HCT116 (cell line): ENCODE data around the gene RCBTB2. TPM values are rescaled to one million over a fixed set of nuclear protein-coding genes. Genes with fewer than 3 reads are reported as not detected.

Source experiments
- ATAC-seq: fragments of 200-7000 bp; cut with Tn5 transposase; 2 replicates; pipeline ENCODE4 v1.9.1; 2020; ENCODE audit warnings: mild to moderate bottlenecking, moderate library complexity
- BruUV-seq: library from RNA; stranded (reverse); fragments of 400-500 nt; replicated peaks from 2 replicates; lab custom pipeline; 2021; lab: Mats Ljungman, UMichigan
- CTCF ChIA-PET: fragments of 300-600 bp; sonication (Branson Sonifier 250); formaldehyde crosslinking; loops from one replicate; lab custom pipeline; 2021; ENCODE audit warnings: antibody characterized with exemption; lab: Charles Lee
- POLR2A ChIA-PET: fragments of 300-600, 350-600 bp; sonication (Branson Sonifier 250); formaldehyde crosslinking; loops from one replicate; lab custom pipeline; 2021; ENCODE audit warnings: antibody characterized with exemption; lab: Charles Lee
- RAD21 ChIA-PET, 2 experiments: fragments of 300-600 bp; sonication (Branson Sonifier 250); formaldehyde crosslinking; loops; one replicate each; lab custom pipeline; 2023; ENCODE audit warnings: low total read pairs in 2 of 2; ENCODE audit not compliant: uncharacterized antibody in 2 of 2, unreplicated experiment in 2 of 2, low non-redundant PET in 1 of 2; lab: Charles Lee
- DNase-seq: peaks from one replicate; pipeline ENCODE4 v3.0.0-alpha.2; 2010; ENCODE audit warnings: low read depth, low spot score
- H2AFZ ChIP-seq: fragments of 200-600 bp; shearing (Covaris generic), sonication (generic); 2 replicates; pipeline ENCODE4 v1.6.1; 2017; ENCODE audit warnings: low read depth, mixed run types, mixed read lengths, antibody characterized with exemption, low read length; ENCODE audit not compliant: poor library complexity, severe bottlenecking
- H3K27ac ChIP-seq: 2 replicates; pipeline ENCODE4 v1.5.1; 2012; ENCODE audit warnings: low read depth, low read length
- H3K27me3 ChIP-seq: fragments of 200-600 bp; sonication (generic); 2 replicates; pipeline ENCODE4 v1.6.1; 2016; ENCODE audit warnings: mixed run types, low read length, mixed read lengths; ENCODE audit not compliant: insufficient read depth
- H3K36me3 ChIP-seq, 2 experiments: fragments of 200-500 bp in 1 of 2; fragments of 200-600 bp in 1 of 2; sonication (Bioruptor generic) in 1 of 2; sonication (generic) in 1 of 2; 2 replicates each; pipeline versions ENCODE4 v1.5.1 to v1.6.1; 2014 to 2016; ENCODE audit warnings: low read length in 2 of 2, inconsistent platforms in 1 of 2, mixed read lengths in 1 of 2, mixed run types in 1 of 2; ENCODE audit not compliant: insufficient read depth in 2 of 2, control insufficient read depth in 1 of 2
- H3K4me1 ChIP-seq, 2 experiments: fragments of 200-600 bp in 1 of 2; sonication (generic) in 1 of 2; 2 replicates each; pipeline versions ENCODE4 v1.5.1 to v1.6.1; 2012 to 2017; ENCODE audit warnings: low read length in 2 of 2, inconsistent platforms in 1 of 2, mild to moderate bottlenecking in 1 of 2, mixed read lengths in 1 of 2, mixed run types in 1 of 2, moderate library complexity in 1 of 2; ENCODE audit not compliant: insufficient read depth in 2 of 2, control insufficient read depth in 1 of 2
- H3K4me2 ChIP-seq: fragments of 200-600 bp; sonication (generic); 2 replicates; pipeline ENCODE4 v1.6.1; 2017; ENCODE audit warnings: mixed run types, low read length, mixed read lengths
- H3K4me3 ChIP-seq, 2 experiments: fragments of 200-600 bp in 1 of 2; sonication (generic) in 1 of 2; replicated peaks in 1 of 2; 2 replicates each; pipeline ENCODE4 v1.5.1; 2011 to 2016; ENCODE audit warnings: low read length in 2 of 2, control low read depth in 1 of 2, low read depth in 1 of 2, mild to moderate bottlenecking in 1 of 2, mixed read lengths in 1 of 2, mixed run types in 1 of 2
- H3K79me2 ChIP-seq: fragments of 200-600 bp; sonication (generic); 2 replicates; pipeline ENCODE4 v1.6.1; 2017; ENCODE audit warnings: mild to moderate bottlenecking, mixed run types, low read length, moderate library complexity, mixed read lengths; ENCODE audit not compliant: insufficient read depth
- H3K9ac ChIP-seq: fragments of 200-600 bp; sonication (generic); 2 replicates; pipeline ENCODE4 v1.6.1; 2016; ENCODE audit warnings: low read length, mixed read lengths
- H3K9me2 ChIP-seq: fragments of 200-600 bp; sonication (generic), shearing (Covaris generic); 2 replicates; pipeline ENCODE4 v1.6.1; 2017; ENCODE audit warnings: mixed run types, mild to moderate bottlenecking, moderate library complexity; ENCODE audit not compliant: insufficient read depth
- H3K9me3 ChIP-seq, 2 experiments: fragments of 200-500 bp in 1 of 2; fragments of 200-600 bp in 1 of 2; sonication (Bioruptor generic) in 1 of 2; sonication (generic) in 1 of 2; 2 replicates each; pipeline ENCODE4 v1.6.1; 2014 to 2017; ENCODE audit warnings: low read length in 2 of 2, mixed read lengths in 2 of 2, inconsistent platforms in 1 of 2, low read depth in 1 of 2, mild to moderate bottlenecking in 1 of 2, mixed run types in 1 of 2, moderate library complexity in 1 of 2; ENCODE audit not compliant: control insufficient read depth in 1 of 2, insufficient read depth in 1 of 2
- H4K20me1 ChIP-seq: fragments of 200-600 bp; sonication (generic), shearing (Covaris generic); 2 replicates; pipeline ENCODE4 v1.6.1; 2017; ENCODE audit warnings: mixed run types, mild to moderate bottlenecking, moderate library complexity; ENCODE audit not compliant: insufficient read depth
- FOSL1 ChIP-seq: IDR thresholded peaks from 2 replicates; pipeline ENCODE4 v1.6.1; 2012; ENCODE audit warnings: low read depth
- JUND ChIP-seq: IDR thresholded peaks from 2 replicates; pipeline ENCODE4 v1.6.1; 2012
- POLR2A ChIP-seq: IDR thresholded peaks from 2 replicates; pipeline ENCODE4 v1.7.0; 2011; ENCODE audit warnings: borderline replicate concordance; ENCODE audit not compliant: insufficient read depth, insufficient read length; ENCODE audit errors: extremely low read depth
- POLR2AphosphoS5 ChIP-seq: IDR thresholded peaks from 2 replicates; pipeline ENCODE4 v1.6.1; 2011; ENCODE audit warnings: mild to moderate bottlenecking, low read depth, low read length, moderate library complexity
- SIN3A ChIP-seq: IDR thresholded peaks from 2 replicates; pipeline ENCODE4 v1.6.1; 2012; ENCODE audit warnings: low read depth
- SRF ChIP-seq: IDR thresholded peaks from 2 replicates; pipeline ENCODE4 v1.6.1; 2012; ENCODE audit warnings: low read depth
- TCF7L2 ChIP-seq: IDR thresholded peaks from 2 replicates; pipeline ENCODE4 v1.7.0; 2011; ENCODE audit warnings: borderline replicate concordance, inconsistent platforms; ENCODE audit not compliant: insufficient read depth, insufficient read length; ENCODE audit errors: extremely low read depth
- YY1 ChIP-seq: IDR thresholded peaks from 2 replicates; pipeline ENCODE4 v1.6.1; 2011; ENCODE audit warnings: low read length, low read depth, moderate library complexity, mild to moderate bottlenecking; ENCODE audit not compliant: insufficient replicate concordance; ENCODE audit errors: extremely low read depth
- ZFX ChIP-seq: fragments of 450-650 bp; IDR thresholded peaks from 2 replicates; pipeline ENCODE4 v1.6.1; 2017
- ZNF274 ChIP-seq: fragments of 200-500 bp; sonication (Bioruptor generic); IDR thresholded peaks from 2 replicates; pipeline ENCODE4 v1.6.1; 2014; ENCODE audit warnings: mild to moderate bottlenecking, low read depth, low read length, inconsistent platforms
- intact Hi-C: fragments of 100-400 bp; cut with micrococcal nuclease; formaldehyde crosslinking; loops from 2 replicates; pipeline ENCODE4 v1.10.0; 2022
- total RNA-seq: library from RNA; stranded (reverse); gene quantifications from one replicate; pipeline ENCODE4 v1.2.1, GENCODE V29; 2021; ENCODE audit not compliant: unreplicated experiment
- TF ChIP-seq, protein P1 (sequence below): IDR thresholded peaks from 2 replicates; pipeline ENCODE4 v1.6.1; 2011; ENCODE audit warnings: mild to moderate bottlenecking, low read length, moderate library complexity; ENCODE audit not compliant: insufficient replicate concordance; ENCODE audit errors: extremely low read depth
- TF ChIP-seq, protein P2 (sequence below): IDR thresholded peaks from 2 replicates; pipeline ENCODE4 v1.6.1; 2012; ENCODE audit warnings: low read depth
- TF ChIP-seq, protein P3 (sequence below): IDR thresholded peaks from 2 replicates; pipeline ENCODE4 v1.6.1; 2012

RCBTB2 gene
- total RNA-seq, 1 experiment from 2014 or later = 1.3 TPM

DNA sequence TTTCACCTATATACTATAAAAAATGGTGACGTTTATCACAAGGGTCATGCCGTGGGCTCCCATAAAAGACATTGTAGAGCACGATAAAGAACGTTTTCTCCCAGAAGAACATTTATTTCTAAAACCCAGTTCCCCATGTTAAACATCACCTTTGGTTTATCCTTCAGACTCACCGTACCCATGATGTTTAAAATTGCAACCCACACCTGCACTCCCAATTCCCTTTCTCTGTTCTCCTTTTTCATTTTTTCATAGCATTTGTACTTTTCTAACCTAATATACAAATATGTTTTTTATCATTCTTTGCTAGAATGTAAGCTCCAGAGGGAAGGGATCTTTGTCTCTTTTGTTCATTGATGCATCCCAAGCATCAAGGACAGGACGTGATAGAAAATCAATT lies 2.0 kb downstream of the RCBTB2 start:
- TF ChIP-seq, protein P1, sequence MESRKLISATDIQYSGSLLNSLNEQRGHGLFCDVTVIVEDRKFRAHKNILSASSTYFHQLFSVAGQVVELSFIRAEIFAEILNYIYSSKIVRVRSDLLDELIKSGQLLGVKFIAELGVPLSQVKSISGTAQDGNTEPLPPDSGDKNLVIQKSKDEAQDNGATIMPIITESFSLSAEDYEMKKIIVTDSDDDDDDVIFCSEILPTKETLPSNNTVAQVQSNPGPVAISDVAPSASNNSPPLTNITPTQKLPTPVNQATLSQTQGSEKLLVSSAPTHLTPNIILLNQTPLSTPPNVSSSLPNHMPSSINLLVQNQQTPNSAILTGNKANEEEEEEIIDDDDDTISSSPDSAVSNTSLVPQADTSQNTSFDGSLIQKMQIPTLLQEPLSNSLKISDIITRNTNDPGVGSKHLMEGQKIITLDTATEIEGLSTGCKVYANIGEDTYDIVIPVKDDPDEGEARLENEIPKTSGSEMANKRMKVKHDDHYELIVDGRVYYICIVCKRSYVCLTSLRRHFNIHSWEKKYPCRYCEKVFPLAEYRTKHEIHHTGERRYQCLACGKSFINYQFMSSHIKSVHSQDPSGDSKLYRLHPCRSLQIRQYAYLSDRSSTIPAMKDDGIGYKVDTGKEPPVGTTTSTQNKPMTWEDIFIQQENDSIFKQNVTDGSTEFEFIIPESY = no peak
- intact Hi-C loops = no loop called here
- Histone ChIP-seq H3K27ac (no peak overlapping the region), H3K4me2 (no peak overlapping the region), H3K79me2 (no peaks in the 10 kb centered on the region), H4K20me1 (no peaks in the 10 kb centered on the region), H3K9me2 (no peaks in the 10 kb centered on the region), H3K9me3 (no peaks in the 10 kb centered on the region), H3K27me3 (no peaks in the 10 kb centered on the region), H3K9ac (no peak overlapping the region), H3K36me3 (no peaks in the 10 kb centered on the region), H3K4me1 (peaks cover 5 to 13% of the 10 kb centered on the region in 2 experiments; a peak in 2 of 4 replicates), H2AFZ (no peak overlapping the region), H3K4me3 (no peak overlapping the region)
- ChIA-PET CTCF (no interaction called here), POLR2A (no interaction called here), RAD21 (no interaction called here)
- BruUV-seq = no TSS peak
- no peak for ATAC-seq
- no peak for DNase-seq

GRCh38 chr13:48528720-48529119 lies 4.2 kb downstream of the RCBTB2 start:
- DNase-seq = no peak
- CTCF ChIA-PET = no interaction called here
- POLR2A ChIA-PET = no interaction called here
- TF ChIP-seq SRF (no peak), FOSL1 (no peak), ZFX (no peak), JUND (no peak), POLR2AphosphoS5 (no peak), YY1 (no peak), SIN3A (no peak), ZNF274 (no peak), TCF7L2 (no peak), POLR2A (no peak)
- TF ChIP-seq, protein P1 = no peak
- TF ChIP-seq, protein P2, sequence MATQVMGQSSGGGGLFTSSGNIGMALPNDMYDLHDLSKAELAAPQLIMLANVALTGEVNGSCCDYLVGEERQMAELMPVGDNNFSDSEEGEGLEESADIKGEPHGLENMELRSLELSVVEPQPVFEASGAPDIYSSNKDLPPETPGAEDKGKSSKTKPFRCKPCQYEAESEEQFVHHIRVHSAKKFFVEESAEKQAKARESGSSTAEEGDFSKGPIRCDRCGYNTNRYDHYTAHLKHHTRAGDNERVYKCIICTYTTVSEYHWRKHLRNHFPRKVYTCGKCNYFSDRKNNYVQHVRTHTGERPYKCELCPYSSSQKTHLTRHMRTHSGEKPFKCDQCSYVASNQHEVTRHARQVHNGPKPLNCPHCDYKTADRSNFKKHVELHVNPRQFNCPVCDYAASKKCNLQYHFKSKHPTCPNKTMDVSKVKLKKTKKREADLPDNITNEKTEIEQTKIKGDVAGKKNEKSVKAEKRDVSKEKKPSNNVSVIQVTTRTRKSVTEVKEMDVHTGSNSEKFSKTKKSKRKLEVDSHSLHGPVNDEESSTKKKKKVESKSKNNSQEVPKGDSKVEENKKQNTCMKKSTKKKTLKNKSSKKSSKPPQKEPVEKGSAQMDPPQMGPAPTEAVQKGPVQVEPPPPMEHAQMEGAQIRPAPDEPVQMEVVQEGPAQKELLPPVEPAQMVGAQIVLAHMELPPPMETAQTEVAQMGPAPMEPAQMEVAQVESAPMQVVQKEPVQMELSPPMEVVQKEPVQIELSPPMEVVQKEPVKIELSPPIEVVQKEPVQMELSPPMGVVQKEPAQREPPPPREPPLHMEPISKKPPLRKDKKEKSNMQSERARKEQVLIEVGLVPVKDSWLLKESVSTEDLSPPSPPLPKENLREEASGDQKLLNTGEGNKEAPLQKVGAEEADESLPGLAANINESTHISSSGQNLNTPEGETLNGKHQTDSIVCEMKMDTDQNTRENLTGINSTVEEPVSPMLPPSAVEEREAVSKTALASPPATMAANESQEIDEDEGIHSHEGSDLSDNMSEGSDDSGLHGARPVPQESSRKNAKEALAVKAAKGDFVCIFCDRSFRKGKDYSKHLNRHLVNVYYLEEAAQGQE = no peak
- TF ChIP-seq, protein P3, sequence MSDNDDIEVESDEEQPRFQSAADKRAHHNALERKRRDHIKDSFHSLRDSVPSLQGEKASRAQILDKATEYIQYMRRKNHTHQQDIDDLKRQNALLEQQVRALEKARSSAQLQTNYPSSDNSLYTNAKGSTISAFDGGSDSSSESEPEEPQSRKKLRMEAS = no peak

More at GRCh38 chr13:48528720-48529119, 4.2 kb downstream of the RCBTB2 start:
- H3K9ac ChIP-seq = no peak overlapping the region
- RAD21 ChIA-PET = no interaction called here
- H3K79me2 ChIP-seq = no peaks in the 10 kb centered on the region
- no peaks in the 10 kb centered on the region for H3K9me2 ChIP-seq
- ATAC-seq = no peak
- H3K4me2 ChIP-seq = no peak overlapping the region
- intact Hi-C loops = no loop called here
- no peaks in the 10 kb centered on the region for H3K9me3 ChIP-seq
- no TSS peak for BruUV-seq
- no peak overlapping the region for H3K4me3 ChIP-seq
- H3K4me1 ChIP-seq = peaks cover 5 to 13% of the 10 kb centered on the region in 2 experiments; a peak in 2 of 4 replicates
- H3K27me3 ChIP-seq = no peaks in the 10 kb centered on the region
- no peaks in the 10 kb centered on the region for H3K36me3 ChIP-seq
- H4K20me1 ChIP-seq = no peaks in the 10 kb centered on the region
- H2AFZ ChIP-seq = no peak overlapping the region
- no peak overlapping the region for H3K27ac ChIP-seq
